BE2C (cell line): ENCODE measurements around the gene LHX3.

Experiments
- DNase-seq: peaks from one replicate; pipeline ENCODE4 v3.0.0-alpha.2; 2020
- H3K27me3 ChIP-seq: fragments of 250-450 bp; sonication (Bioruptor Pico); 2 replicates; pipeline ENCODE4 v1.5.1; 2020; ENCODE audit warnings: mild to moderate bottlenecking
- H3K36me3 ChIP-seq: fragments of 250-450 bp; sonication (Bioruptor Pico); 2 replicates; pipeline ENCODE4 v1.5.1; 2020; ENCODE audit warnings: mild to moderate bottlenecking
- H3K4me1 ChIP-seq: fragments of 250-450 bp; sonication (Bioruptor Pico); 2 replicates; pipeline ENCODE4 v1.5.1; 2020
- H3K4me3 ChIP-seq: 2 replicates; pipeline ENCODE4 v1.5.1; 2011; ENCODE audit warnings: low read depth, low read length
- H3K9me3 ChIP-seq: fragments of 250-450 bp; sonication (Bioruptor Pico); 2 replicates; pipeline ENCODE4 v1.5.1; 2020
- CTCF ChIP-seq: IDR thresholded peaks from 2 replicates; pipeline ENCODE4 v1.5.1; 2012; ENCODE audit warnings: mild to moderate bottlenecking, low read depth, low read length

LHX3 gene

GRCh38 chr9:136193127-136193890, 11.6 kb downstream of the LHX3 start:
- Histone ChIP-seq H3K27me3 (peaks cover 77% of the 10 kb centered on the region), H3K9me3 (no peaks in the 10 kb centered on the region; the same call in 1 of the 2 replicates), H3K4me1 (0 out of 2 replicates have a peak, but pooled peaks cover 1% of the 10 kb centered on the region), H3K36me3 (no peaks in the 10 kb centered on the region), H3K4me3 (no peak overlapping the region)
- DNase-seq: no peak
- no peak for TF ChIP-seq CTCF

GRCh38 chr9:136192289-136193126, 12.4 kb downstream of the LHX3 start:
- Histone ChIP-seq H3K36me3 (no peaks in the 10 kb centered on the region), H3K4me1 (no peaks in the 10 kb centered on the region), H3K9me3 (no peaks in the 10 kb centered on the region; the same call in 1 of the 2 replicates), H3K4me3 (no peak overlapping the region), H3K27me3 (peaks cover 69% of the 10 kb centered on the region)
- TF ChIP-seq CTCF: no peak
- no peak for DNase-seq

DNA sequence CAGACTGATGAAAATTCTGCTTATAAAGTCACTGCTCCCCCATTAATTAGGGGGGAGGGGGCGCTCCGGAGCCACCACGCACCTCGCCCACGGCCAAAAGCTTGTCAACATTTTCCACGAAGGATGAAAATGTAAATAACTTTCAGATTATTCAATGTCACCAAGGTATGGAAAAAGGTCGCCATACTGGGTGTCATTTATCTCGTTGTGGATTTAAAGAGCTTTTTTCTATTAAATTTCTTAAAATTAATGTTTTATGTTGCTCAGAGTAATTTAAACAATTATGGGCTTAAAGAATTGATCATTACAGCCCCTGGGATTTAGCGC, 13.0 kb downstream of the LHX3 start:
- no peak for TF ChIP-seq CTCF
- H3K4me3 ChIP-seq: no peak overlapping the region
- H3K27me3 ChIP-seq: peaks cover 63% of the 10 kb centered on the region
- H3K4me1 ChIP-seq: no peaks in the 10 kb centered on the region
- H3K9me3 ChIP-seq: no peaks in the 10 kb centered on the region; the same call in 1 of the 2 replicates
- H3K36me3 ChIP-seq: no peaks in the 10 kb centered on the region
- DNase-seq: no peak

GRCh38 chr9:136191099-136191959, 13.6 kb downstream of the LHX3 start:
- Histone ChIP-seq H3K27me3 (peaks cover 57% of the 10 kb centered on the region), H3K4me3 (no peak overlapping the region), H3K36me3 (no peaks in the 10 kb centered on the region), H3K9me3 (no peaks in the 10 kb centered on the region; the same call in 1 of the 2 replicates), H3K4me1 (no peaks in the 10 kb centered on the region)
- TF ChIP-seq CTCF: no peak
- DNase-seq: no peak

GRCh38 chr9:136190656-136191055, 14.3 kb downstream of the LHX3 start:
- H3K4me1 ChIP-seq: no peaks in the 10 kb centered on the region
- TF ChIP-seq CTCF: no peak
- peaks cover 50% of the 10 kb centered on the region for H3K27me3 ChIP-seq
- no peak overlapping the region for H3K4me3 ChIP-seq
- no peaks in the 10 kb centered on the region; the same call in 1 of the 2 replicates for H3K9me3 ChIP-seq
- no peak for DNase-seq
- no peaks in the 10 kb centered on the region for H3K36me3 ChIP-seq
